RWPE1 (cell line): Measurements from ENCODE around the gene TSG101.

Experiments used
- CTCF ChIA-PET: fragments of 350-600 bp; sonication (Branson Sonifier 250); formaldehyde crosslinking; extraction: SDS; loops from one replicate; lab custom pipeline; 2021; lab: Yijun Ruan, JAX
- POLR2A ChIA-PET: fragments of 400-600 bp; formaldehyde crosslinking; extraction: SDS; loops from one replicate; lab custom pipeline; 2020; ENCODE audit warnings: antibody characterized with exemption; ENCODE audit not compliant: low non-redundant PET; lab: Yijun Ruan, JAX
- DNase-seq: peaks from one replicate; pipeline ENCODE4 v3.0.0; 2012; ENCODE audit warnings: low spot score
- H3K27ac ChIP-seq: fragments of 450-650 bp; 2 replicates; pipeline ENCODE4 v1.5.1; 2017
- TF ChIP-seq, protein P1 (sequence below): fragments of 450-650 bp; conservative IDR thresholded peaks from 2 replicates; pipeline ENCODE4 v1.5.1; 2017; ENCODE audit warnings: low read depth, mild to moderate bottlenecking

The TSG101 gene, protein sequence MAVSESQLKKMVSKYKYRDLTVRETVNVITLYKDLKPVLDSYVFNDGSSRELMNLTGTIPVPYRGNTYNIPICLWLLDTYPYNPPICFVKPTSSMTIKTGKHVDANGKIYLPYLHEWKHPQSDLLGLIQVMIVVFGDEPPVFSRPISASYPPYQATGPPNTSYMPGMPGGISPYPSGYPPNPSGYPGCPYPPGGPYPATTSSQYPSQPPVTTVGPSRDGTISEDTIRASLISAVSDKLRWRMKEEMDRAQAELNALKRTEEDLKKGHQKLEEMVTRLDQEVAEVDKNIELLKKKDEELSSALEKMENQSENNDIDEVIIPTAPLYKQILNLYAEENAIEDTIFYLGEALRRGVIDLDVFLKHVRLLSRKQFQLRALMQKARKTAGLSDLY

DNA sequence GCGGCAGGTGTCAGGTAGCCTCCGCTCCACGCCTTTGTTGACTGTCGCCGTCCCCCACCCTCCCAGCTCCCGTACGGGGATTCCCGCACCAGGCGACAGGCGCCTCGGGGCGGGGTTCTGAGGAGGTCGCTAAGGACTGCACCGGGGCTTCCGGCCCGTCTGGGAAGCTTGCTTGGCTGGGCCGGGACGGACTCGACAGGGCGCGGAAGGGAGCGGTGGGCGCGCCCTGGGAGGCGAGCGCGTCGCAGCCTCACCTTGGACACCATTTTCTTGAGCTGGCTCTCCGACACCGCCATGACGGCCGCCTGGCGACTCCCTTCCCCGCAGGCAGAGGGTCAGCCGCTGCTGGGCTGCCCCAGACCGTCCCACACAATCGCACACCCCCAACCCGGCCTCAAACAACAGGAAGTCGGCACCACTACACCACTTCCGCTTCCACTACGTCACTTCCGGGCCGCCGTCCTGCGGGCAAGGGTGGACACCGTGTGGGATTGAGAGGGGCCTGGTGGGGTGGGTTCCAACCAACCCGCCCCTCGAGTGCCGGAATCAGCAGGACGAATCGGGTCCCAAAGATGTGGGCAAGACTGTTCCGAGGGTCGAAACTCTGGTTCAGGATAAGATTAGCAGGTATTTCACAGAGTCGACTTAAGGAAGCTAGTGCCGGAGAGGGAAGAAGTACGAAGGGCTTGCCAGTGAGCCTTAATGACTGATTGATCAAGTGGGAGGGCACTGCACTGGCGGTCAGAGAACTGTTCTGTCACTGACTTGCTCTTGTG is at the start of gene TSG101:
TSG101 (minus strand) TSS at position 422 of the 776 bp plus-strand sequence; CDS start at position 296, 126 bp downstream.
- ChIA-PET POLR2A (interaction anchor here (0.5 to 0.6 kb wide), 2 partner anchors 23 to 120 kb away, joined by 3 to 5 read pairs; no protein-coding TSS in a partner anchor), CTCF (interaction anchor here (0.6 kb wide), 1 partner anchor 69 kb away, joined by 4 read pairs; no protein-coding TSS in a partner anchor)
- TF ChIP-seq, protein P1, sequence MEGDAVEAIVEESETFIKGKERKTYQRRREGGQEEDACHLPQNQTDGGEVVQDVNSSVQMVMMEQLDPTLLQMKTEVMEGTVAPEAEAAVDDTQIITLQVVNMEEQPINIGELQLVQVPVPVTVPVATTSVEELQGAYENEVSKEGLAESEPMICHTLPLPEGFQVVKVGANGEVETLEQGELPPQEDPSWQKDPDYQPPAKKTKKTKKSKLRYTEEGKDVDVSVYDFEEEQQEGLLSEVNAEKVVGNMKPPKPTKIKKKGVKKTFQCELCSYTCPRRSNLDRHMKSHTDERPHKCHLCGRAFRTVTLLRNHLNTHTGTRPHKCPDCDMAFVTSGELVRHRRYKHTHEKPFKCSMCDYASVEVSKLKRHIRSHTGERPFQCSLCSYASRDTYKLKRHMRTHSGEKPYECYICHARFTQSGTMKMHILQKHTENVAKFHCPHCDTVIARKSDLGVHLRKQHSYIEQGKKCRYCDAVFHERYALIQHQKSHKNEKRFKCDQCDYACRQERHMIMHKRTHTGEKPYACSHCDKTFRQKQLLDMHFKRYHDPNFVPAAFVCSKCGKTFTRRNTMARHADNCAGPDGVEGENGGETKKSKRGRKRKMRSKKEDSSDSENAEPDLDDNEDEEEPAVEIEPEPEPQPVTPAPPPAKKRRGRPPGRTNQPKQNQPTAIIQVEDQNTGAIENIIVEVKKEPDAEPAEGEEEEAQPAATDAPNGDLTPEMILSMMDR = no peak
- peak; percentile 88 for DNase-seq
- peak within 1 kb of the TSS; percentile 88 for H3K27ac ChIP-seq

DNA sequence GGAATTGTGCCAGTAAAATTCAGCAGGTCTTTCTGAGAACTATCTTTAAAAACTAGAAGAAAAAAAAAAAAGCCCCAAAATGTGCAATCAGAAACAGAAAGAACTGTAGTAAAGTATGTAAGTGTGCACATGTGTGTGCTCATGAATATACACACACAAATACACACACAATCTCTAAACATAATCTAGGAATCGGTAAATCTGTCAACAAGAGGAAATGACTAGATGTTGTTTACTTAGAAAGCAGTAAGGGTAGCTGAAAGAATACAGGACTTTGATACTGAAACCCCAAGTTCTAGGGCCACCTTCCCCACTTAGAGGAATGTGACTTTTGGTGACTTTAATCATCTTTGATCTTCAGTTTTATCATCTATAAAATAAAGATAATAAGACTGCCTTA is 48.6 kb upstream of the TSG101 start:
- POLR2A ChIA-PET = no interaction called here
- no peak for DNase-seq
- TF ChIP-seq, protein P1 = no peak
- H3K27ac ChIP-seq = no peak overlapping the region
- CTCF ChIA-PET = no interaction called here

DNA sequence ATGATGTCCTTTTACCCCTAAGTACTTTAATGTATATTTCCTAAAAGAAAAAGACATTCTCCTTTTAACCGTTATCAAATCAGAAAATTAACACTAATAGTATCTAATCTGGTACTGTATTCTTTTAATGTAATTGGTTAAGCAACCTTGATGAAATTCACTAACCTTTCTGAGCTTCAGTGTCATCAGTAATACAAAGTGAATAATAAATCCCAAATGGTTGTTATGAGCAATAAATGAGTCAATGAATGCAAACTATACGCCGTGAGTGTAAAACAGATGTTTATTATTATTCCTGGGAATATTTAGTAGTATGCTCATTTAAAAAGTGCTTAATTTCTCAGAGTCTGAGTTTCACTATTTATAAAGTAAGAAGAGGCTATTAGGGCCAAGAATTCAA is 40.3 kb upstream of the TSG101 start:
- TF ChIP-seq, protein P1 = no peak
- ChIA-PET POLR2A (no interaction called here), CTCF (no interaction called here)
- no peak for DNase-seq
- H3K27ac ChIP-seq = no peak overlapping the region

DNA sequence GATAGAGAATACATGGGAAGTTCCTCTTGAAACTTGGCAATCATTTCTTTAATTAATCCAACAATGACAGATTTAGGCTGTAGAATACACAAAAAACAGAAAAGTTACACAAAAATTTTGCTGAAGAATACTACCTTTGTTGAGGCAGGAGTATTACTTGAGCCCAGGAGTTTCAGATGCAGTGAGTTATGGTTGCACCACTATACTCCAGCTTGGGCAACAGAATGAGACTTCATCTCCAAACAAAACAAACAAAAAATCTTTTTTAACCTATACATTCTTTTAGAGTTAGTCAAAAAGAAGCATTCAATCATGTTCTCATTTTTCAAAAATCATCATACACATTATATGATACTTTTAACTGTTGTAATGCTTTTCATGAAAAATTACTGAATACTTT is 39.7 kb upstream of the TSG101 start:
- ChIA-PET CTCF (no interaction called here), POLR2A (no interaction called here)
- TF ChIP-seq, protein P1 = no peak
- H3K27ac ChIP-seq = no peak overlapping the region
- no peak for DNase-seq

DNA sequence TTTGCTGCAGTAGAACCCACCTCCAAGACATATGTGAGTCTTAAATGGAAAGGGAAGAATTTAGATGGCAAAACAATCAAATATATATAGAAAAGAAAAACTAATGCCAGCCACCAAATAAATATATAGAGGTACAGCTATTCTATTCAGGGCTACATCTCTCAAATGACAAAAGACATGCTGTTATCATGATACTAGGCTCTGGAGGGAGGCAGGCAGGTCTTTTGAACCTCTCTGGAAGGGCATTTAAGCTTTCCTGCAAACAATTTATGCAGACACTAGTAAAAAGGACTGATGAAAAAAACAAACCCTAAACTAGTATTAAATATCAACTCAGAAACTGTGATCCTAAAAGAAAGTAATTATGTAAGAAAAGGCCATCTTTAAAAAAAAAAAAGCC is 37.4 kb upstream of the TSG101 start:
- DNase-seq = no peak
- no peak overlapping the region for H3K27ac ChIP-seq
- TF ChIP-seq, protein P1 = no peak
- POLR2A ChIA-PET = no interaction called here
- CTCF ChIA-PET = interaction anchor here (0.6 kb wide), 1 partner anchor 251 kb away, joined by 3 read pairs; no protein-coding TSS in a partner anchor

DNA sequence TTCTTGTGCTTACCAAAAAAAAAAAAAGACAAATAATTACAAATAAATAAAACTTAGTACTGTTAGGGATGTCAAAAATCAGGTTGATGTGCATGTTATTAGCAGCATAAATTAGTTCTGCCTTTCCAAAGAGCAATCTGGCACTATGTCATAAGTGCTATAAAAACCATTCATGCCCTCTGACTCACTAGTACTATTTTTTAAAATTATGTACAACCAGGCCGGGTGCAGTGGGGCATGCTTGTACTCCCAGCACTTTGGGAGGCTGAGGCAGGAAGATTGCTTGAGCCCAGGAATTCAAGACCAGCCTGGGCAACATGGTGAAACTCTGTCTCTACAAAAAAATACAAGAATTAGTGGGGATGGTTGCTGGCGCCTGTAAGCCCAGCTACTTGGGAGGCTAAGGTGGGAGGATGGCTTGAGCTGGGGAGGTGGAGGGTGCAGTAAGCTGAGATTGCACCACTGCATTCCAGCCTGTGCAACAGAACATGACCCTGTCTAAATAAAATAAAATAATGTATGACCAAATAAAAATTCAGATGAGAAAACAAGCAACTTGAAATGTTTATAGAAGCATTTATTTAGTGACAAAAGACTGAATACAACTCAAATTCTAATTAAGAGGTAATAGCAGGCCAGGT is 36.5 kb upstream of the TSG101 start:
- peak overlapping the region; percentile 19; the same call in 1 of the 2 replicates for H3K27ac ChIP-seq
- POLR2A ChIA-PET = no interaction called here
- DNase-seq = no peak
- TF ChIP-seq, protein P1 = no peak
- CTCF ChIA-PET = no interaction called here
